Activated CD8-positive, alpha-beta memory T cell treated with anti-CD3 and anti-CD28 coated beads, Interleukin-2, amount 50 U/mL, for 4 hours (primary cell): ENCODE results near the gene IL17B.
A peak's percentile ranks its signal among the peaks of the same experiment; 100 is the strongest.
"Not testable (repeated sequence)": the region's sequence is repeated elsewhere in the genome, so short reads cannot be mapped to it uniquely, and the experiment has no call there.

ENCODE experiments used
- DNase-seq: peaks from one replicate; pipeline ENCODE4 v3.0.0-alpha.2; 2020

IL17B gene

DNA sequence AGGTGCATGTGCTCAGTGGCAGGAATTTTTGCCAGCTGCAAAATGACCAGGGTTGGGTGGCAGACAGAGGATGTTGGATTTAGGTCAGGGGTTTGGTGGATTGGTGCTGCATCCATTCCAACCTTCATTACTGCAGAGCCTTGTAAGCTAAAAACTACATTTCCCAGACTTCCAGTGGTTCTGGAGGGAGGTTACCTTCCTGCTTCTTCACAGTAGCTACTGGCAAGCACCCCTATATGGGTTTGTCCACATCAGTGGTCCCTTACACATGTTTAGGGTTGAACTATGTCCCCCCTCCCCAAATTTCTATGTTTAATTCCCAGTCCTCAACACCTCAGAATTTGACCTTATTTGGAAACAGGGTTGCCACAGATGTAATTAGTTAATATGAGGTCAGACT is 20.7 kb upstream of the IL17B start:
- DNase-seq: no peak

DNA sequence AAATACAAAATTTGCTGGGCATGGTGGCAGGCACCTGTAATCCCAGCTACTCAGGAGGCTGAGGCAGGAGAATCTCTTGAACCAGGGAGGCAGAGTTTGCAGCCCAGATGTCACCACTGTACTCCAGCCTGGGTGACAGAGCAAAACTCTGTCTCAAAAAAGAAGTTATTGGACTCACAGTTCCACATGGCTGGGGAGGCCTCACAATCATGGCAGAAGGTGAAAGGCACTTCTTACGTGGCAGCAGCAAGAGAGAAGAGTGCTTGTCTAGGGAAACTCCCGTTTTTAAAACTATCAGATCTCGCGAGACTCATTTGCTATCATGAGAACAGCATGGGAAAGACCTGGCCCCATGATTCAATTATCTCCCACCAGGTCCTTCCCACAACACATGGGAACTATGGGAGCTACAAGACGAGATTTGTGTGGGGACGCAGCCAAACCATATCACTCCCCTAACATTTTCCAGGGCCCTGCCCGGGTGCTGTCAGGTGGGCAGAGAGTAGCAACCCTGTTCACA is 19.7 kb upstream of the IL17B start:
- not testable (repeated sequence) for DNase-seq

- no peak for DNase-seq
These were observed 18.4 kb upstream of the IL17B start for GRCh38 chr5:149397530-149397929.

DNA sequence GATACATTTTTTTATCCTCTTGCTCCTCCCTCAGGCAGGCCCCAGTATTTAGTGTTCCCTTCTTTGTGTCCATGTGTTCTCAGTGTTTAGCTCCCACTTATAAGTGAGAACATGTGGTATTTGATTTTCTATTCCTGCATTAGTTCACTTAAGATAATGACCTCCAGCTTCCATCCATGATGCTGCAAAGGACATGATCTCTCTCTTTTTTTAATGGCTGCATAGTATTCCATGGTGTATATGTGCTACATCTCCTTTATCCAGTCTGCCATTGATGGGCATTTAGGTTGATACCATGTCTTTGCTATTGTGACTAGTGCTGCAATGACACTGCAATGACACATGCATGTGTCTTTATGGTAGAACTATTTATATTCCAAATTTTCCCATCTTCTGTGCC is 15.9 kb upstream of the IL17B start:
- DNase-seq: not testable (repeated sequence)

DNA sequence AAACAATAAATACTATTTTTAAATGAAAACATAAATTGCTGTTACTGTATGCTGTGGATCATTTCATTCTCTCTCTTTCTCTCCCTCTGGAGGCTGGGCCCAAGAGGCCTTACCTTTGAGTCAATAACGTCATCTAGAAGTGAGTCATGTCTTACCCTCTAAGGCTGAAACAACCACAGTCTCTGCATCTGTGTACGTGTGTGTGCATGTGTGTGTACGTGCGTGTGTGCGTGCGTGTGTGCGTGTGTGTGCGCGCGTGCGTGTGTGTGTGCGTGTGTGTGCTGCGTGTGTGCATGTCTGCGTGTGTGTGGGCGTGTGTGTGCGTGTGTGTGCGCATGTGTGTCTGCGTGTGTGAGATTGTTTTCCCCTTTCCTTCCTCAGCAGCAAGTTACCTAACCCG is 13.6 kb upstream of the IL17B start:
- DNase-seq: no peak

GRCh38 chr5:149391524-149391923 is 12.4 kb upstream of the IL17B start:
- DNase-seq: no peak

DNA sequence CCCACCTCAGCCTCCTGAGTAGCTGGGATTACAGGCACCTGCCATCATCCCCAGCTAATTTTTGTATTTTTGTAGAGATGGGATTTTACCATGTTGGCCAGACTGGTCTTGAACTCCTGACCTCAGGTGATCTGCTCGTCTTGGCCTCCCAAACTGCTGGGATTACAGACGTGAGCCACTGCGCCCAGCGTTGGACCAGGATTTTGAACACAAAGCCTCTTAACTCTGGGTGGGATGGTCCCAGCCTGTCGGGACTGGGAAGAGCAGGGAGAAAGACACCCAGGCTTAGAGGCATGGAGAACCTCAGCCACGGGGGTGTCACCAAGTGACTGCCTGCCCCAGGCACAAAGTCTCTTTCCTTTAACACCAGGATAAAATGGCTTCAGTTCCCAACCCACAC is 12.0 kb upstream of the IL17B start:
- not testable (repeated sequence) for DNase-seq

GRCh38 chr5:149389552-149390495 is 10.7 kb upstream of the IL17B start:
- no peak for DNase-seq

DNA sequence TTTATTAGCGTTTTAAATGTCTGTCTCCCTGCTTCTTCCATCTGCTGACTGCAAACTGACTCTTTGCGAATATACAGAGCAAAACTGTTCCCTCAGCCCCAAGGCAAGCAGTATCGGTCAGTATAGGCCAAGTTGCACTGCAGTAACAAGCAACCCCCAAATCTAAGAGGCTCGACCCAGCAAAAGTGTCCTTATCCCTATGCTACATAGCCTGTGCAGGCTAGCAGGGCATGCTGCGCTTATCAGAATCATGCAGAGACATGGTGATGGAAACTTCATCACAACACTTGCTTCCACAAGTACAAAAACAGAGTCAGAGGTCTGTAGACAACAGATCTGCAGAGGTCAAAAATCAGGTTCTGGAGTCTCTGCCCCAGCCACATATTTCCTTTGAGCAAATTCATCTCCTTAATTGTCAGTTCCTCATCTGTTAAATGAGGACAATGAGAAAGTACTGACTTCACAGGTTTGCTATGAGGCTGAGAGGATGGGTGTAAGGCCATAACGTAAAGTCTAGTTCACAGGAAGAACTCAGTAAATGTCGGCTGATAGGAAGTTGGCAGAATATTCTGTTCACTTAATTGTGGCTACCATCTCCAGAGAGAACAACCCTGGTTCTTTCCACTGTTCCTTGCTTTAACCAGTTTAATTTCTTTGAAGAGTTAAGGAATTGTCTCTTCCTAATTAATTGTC is 9.6 kb upstream of the IL17B start:
- DNase-seq: no peak

DNA sequence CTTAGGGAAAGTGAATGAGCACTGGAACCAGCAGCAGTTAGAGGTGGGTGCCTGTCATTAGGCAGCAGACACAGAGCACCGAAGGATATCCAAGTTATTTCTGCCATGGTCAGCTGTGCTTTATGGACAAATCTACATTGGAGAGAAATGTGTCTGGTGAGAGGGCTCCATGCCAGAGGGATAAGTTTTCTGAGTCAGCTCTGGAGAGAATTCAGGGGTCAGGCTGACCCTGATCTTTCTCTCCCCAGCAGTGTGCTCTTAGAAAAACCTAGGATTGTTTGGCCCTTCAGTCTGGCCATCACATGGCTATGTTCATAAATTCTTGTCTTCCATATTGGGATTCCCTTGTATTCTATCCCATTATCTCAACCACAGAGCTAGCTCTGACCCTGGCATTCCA is 8.9 kb upstream of the IL17B start:
- no peak for DNase-seq

DNA sequence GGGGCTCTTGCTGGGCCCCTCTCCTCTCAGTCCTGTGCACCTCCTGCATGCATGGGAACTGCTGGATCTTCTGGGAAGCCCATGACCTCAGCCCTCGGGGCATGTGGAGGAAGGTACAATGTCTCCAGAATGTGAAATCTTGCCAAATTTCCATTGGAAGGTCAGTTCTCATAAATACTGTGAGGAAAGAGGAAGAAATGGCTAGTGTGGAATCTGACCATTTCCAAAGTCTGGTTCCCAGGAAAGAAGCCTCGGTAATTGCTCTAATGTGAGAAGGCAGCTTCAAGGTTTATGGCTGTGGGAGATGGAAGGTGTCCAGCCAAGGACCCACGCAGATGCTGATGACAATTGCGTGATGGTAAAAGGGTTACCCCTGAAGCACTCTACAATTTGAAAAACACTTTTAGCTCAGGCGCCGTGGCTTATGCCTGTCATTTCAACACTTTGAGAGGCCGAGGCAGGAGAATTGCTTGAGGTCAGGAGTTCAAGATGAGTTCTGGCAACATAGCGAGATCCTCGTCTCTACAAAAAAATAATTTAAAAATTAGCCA is 8.1 kb upstream of the IL17B start:
- no peak for DNase-seq

DNA sequence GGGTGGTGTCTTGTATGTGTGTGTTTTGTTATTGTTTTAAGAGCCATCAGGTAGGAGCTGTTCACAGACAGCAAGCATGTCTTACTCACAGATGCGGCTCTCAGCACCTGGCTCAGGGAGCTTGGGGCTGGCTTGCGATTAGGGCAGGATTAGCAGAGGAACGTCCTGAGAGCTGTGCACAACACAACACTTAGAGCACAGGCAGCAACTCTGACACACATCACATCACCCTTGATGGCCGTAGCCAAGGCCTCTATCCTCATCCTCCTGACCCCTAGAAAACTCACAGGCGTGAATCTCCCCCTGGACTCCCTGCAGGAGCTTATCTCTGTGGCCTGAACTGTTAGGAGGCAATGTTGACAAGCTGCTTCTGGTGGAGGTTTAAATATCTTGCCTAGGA is 7.1 kb upstream of the IL17B start:
- no peak for DNase-seq

DNA sequence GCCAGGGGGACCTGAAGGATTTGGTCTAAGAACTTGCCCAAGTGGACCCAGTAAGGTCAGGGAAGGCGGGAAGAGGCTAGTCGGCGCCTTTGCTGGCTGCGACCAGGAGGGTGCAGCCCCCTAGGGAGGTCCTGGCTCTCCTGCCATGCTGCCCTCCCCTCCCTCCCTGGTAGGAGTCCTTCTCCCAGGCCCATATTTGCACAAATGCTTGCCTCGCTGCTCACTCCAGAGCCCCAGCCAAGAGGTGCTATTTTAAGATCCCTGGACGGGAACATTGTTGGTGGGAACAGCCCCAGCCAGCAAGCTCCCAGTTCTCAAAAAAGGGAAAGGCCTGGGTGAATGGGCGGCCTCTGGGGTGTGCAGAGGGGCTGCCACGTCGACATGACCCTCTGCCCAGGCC is 4.3 kb upstream of the IL17B start:
- no peak for DNase-seq

DNA sequence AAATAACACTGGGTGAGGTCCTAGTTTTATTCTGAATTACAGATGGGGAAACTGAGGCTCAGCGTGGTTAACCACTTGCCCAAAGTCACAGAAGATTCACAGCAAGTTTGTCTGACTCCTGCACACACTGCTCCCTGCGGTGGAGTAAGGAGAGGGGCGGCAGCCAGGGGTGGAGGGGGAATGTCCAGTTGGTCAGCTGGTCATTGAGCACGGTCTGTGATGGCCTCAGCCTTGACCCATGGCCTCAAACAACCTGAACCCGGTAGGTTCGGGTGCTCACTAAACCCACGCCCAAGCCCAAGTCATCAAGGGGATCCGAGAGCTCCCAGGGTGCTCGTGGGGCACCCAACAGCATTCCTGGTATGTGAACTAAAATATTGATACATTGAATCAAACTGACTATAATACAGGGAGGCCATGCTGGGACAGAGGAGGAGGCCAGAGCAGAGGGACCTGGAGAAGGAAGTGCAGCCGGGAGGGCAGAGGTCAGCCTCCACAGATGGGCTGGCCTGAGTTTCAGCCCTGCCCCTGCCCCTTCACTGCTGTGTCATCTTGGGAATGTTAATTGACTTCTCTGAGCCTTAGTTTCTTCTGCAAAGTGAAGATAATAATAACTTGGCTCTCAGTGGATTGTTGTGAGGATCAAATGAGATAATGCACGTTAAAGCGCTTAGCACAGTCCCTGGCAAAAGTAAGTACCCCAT is 3.6 kb upstream of the IL17B start:
- no peak for DNase-seq

GRCh38 chr5:149381986-149382338 is 2.9 kb upstream of the IL17B start:
- DNase-seq: peak; percentile 74

DNA sequence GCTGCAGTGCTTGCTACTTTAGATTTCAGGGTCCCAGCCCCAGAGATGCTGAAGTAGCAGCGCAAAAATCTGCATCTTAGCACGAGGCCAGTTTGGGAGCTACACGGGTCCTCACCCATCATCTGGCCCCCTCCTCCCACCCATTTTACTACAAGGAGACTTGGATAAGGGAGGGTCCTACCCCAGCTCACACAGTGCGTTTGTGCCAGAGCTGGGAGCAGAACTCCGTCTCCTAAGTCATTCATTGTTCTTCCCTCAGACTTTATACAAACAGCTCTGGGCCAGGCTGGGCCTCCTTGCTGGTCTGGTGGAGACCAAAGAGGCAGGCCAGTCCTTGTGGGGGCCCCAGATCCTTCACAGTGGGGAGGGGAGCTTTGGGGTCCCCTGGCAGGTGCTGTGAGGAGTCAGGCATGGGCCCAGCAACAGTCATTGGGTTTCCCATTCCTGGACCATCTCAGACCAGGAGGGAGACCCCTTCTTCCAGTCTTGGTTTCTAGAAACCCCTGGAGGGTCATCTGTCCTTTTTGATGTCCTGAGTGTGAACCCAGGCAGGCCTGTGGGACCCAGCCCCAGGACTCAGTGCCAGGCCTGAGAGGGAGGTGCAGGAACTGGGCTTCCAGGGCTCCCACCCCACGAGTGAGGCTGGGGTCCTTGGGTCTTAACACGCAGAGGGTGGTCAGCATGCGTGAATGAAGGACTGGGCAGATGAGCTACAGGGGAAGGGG is 2.3 kb upstream of the IL17B start:
- no peak for DNase-seq

- DNase-seq: no peak
These were observed 1.5 kb upstream of the IL17B start for GRCh38 chr5:149380466-149381121.

- no peak for DNase-seq
These were observed 804 bp upstream of the IL17B start for GRCh38 chr5:149379818-149380374.

GRCh38 chr5:149378241-149378820 is 761 bp downstream of the IL17B start:
- no peak for DNase-seq

GRCh38 chr5:149376711-149377447 is 2.2 kb downstream of the IL17B start:
- no peak for DNase-seq
